NCI-H2196 (cell line): ENCODE results near the gene LAP3.

ENCODE experiments used
- DNase-seq: peaks from one replicate; lab custom pipeline; 2025; ENCODE audit not compliant: unreplicated experiment; lab: John Stamatoyannopoulos, UW

Gene LAP3

DNA sequence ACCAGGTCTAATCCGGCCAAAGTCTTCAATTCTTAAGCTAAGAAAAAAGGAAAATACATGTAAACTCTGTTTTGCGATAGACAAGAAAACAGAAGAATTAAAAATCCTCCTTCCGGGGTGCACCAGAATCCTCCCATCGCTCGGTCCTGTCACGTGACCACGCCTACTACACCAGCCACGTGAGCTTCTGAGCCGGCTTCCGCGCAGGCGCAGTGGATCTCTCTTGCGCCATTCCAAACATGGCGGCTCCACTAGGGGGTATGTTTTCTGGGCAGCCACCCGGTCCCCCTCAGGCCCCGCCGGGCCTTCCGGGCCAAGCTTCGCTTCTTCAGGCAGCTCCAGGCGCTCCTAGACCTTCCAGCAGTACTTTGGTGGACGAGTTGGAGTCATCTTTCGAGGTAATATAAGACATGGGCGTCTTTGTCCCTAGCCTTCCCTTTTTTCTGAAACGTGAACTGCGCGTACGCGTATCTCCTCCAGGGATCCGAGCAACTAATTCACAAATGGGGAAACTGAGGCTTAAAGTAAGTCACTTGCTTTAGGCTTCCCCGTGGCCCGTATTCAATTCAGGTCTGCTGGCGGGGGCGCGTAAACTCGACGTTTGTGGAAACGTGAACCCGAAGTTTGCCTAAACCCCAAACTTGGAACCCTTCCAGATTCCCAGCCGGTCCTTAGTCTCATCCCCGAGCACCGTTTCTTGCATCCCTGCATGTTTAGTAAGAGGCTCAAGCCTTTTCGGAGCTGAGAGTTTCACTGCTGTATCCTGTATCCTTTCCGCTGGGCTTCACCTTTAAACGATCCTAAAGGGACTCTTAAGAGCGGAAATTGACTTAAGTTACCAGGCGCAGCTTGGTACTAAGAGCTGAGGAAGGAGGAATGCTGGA lies 37.7 kb downstream of the LAP3 start, which contains the start of gene MED28:
Gene MED28 (plus strand): TSS at position 226 of the 884 bp plus-strand sequence. CDS start 14 bp downstream, at position 240.
- peak; percentile 95 for DNase-seq

DNA sequence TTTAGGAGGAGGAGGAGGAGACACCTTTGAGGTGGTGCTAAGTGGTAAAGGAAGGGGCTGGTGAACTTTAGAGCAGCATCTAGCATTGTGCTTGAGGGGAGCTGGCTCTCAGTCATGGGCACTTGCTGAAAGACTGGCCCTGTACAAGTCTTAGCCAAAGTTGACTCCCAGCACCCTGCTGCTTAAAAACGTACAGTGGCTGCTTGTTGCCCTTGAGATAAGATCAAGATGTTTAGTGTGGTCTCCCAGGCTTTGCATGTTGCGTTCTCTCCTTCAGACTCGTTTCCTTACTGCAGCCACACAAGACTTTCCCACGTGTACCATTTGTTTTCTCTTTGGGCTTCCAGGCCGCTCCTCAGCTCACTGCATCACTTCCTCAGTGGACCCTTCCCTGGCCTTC lies 39.3 kb downstream of the LAP3 start:
- DNase-seq = no peak

DNA sequence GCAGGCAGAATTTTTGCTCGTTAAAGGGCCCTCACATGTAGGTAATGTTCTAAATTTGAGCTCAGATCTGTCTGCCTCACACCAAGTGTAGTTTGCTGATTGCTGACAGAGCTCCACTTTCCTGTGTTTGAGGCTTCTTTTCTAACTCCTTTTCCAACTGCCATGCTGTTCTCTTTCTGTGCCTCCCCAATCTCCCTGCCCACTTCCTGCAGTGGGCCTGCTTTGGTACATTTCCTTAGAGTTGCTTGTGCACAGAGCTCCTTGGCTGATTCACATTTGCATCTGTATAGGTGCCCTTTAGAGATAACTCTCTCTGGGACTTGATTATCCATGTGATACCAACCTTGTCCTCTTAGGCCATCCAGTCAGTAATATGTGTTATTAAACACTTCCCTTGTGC lies 41.9 kb downstream of the LAP3 start:
- no peak for DNase-seq

DNA sequence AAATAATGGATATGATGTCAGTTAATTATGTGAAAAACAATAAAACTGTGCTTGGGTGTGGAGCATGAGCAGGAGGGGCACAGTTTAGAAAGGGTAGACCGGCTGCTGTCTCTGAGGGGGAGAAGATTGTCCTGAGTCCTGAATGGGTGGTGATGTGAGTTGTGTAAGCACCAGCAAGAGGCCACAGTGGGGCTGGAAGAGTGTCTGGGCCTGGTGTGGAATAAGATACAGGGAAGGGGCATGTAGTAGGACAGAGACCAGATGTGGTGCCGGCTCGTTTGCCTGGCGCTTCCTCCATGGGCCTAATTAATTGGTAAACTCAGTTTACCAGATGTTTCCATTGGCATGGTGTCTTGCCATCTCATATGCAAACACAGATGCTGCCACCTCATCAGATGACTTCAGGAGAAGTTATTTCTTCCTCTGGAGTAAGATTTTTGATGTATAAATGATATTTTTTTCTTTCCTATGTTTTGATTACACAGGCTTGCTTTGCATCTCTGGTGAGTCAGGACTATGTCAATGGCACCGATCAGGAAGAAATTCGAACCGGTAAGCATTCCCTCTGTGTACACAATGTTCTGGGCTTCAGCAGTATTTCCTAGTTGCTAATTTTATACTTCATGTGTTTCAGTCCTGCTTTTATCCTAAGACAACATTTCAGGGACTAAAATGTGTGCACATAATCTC lies 42.6 kb downstream of the LAP3 start:
- peak; percentile 1 for DNase-seq

DNA sequence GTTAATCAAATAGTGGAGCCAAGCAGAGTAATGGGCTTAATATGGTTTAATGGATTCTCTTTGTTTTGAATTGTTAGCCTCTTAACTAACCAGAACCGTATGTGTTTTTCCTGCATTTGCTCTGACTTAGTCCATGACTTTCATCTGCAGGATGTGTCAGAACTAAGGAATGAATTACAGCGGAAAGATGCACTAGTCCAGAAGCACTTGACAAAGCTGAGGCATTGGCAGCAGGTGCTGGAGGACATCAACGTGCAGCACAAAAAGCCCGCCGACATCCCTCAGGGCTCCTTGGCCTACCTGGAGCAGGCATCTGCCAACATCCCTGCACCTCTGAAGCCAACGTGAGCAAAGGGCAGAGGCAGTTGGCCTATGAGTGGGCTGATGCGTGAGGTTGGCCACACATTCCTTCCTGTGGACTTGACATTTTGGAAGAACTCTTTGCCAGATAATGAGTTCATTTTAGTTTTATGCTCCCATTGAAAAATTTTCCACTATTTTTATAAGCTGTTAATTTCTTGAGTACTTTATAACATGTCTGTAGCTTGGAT lies 46.5 kb downstream of the LAP3 start:
- no peak for DNase-seq

DNA sequence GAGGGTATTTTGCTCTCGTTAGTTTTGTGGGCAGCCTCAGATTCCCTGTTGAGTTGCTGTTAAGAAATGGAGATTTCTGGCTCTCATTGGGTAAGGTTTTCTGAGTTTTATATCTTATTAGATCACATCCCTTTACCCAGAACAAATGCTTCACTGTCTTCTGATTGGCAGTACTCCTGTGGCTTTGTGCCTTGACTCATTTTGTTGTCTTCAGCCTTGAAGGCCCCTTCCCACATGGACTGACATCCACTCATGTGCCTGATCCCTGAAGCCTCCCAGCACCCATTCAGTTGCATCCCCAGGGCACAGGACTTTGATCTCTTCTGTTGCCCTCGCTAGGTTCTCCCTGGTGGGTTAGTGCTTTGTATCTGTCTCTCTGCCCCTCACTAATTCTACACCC lies 47.8 kb downstream of the LAP3 start:
- DNase-seq = no peak

DNA sequence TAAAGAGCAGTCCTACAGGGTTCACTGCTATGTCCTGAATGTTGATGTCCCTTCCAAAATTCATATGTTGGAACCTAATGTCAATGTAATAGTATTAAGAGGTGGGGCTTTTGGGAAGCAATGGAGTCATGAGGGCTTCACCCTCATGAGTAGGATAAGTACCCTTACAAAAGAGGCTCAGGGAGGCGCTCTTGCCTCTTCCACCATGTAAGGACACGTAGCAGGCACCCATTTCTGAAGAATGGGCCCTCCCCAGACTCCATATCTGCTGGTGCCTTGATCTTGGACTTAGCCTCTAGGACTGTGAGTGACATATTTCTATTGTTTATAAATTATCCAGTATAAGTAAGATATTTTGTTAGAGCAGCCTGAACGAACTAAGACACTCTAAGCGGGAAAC lies 53.2 kb downstream of the LAP3 start:
- no peak for DNase-seq

DNA sequence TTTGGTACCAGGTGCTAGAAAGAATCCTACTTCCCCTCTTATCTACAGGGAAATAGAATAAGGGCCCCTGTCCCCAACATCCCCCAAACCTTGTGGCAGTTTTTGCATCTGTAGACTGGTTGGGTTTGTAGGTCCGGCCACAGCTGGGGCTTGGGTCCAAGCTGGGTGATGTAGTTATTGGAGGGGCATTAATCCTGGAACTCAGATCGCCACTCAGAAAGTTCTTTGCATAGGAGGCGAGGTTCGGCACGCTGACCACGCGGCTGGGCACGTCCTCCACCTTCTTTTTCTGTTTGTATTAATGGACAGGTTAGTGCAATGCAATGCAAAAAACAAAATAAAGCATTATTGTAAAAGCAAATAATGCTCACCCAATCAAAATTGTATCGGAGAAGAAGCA lies 56.6 kb downstream of the LAP3 start:
- DNase-seq = no peak

DNA sequence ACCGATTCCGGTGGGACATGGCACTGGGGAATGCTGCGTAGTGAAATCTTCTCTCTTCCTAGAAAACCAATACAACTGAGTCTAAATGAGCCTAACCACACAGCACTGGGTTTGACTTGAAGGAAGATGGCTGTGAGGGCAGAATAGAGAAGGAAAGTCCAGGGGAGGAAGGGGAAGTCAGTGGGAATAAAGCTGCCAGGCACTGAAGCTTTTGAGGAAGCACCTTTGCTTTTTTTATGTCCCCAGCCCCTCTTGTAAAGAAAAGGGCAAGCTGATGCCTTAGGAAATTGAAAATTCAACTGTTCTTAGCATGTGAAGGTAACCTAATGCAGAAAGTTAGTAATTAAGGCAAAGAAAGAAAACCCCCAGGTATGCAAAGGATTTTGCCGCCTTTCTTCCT lies 58.1 kb downstream of the LAP3 start:
- no peak for DNase-seq

DNA sequence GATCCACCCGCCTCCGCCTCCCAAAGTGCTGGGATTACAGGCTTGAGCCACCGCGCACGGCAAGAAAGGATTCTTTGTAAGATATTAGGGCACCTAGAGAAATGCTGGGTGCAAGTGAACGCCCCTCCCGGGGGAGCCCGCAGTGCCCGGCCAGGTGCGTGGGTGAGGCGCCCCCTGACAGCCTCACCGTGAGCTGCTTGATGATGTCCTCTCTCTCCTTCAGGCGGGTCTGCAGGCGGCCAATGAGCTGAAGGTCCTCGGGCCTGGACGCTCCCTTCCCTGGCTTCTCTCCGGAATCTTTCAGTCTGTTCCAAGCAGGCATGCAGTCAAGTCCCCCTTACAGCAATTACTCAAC lies 59.3 kb downstream of the LAP3 start:
- no peak for DNase-seq

DNA sequence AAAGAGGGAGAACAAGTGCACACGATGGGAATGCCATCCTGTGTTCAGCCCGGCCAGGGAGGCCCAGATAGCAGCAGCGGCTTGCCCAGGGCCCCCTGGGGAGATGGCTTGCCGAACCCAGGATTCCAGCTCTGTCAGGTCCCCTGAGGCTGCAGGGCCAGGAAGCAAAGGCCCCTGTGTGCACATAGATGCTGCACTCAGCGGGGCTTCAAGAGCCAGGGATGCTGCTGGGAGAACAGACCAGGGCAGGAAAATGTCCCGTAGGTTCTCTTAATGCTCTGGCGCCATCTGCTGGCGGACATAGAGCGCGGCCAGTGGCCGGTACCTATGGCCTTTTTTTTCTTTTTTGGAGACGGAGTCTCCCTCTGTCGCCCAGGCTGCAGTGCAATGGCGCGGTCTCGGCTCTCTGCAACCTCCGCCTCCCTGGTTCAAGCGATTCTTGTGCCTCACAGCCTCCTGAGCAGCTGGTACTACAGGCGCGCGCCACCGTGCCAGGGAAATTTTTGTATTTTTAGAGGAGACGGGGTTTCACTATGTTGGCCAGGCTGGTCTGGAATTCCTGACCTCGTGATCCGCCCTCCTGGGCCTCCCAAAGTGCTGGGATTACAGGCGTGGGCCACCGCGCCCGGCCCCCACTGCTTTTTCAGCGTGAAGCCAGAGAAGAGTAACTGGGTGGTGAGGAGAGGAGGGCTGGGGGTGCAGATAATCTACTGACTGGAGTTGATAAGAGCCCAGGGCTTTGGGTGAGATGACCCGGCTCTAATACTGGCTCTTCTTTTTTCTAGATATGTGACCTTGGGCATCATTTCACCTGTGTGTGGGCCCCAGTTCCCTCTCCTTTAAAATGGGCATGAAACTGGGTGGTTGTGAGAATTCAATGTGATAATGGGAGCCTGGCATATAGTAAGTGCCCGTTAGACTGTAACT lies 60.0 kb downstream of the LAP3 start:
- DNase-seq = peak; percentile 80

DNA sequence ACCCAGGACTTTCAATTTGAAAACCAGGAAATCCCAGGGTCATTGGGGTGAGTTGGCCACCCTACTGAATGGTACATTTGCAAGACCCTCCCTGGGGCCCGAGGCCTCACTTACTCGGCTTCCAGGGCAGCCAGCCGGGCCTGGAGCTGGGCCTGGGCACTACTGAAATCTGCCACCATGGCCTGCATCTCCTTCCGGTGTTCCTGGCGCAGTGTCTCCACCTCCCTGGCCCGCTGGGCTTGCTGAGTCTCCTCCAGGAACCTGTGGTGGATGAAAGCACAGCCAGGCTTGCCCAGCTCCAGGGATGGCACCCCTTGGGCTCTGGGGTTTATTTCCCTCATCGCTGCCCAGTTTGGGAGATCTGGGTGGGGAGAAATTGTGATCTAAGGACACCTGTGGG lies 62.1 kb downstream of the LAP3 start:
- DNase-seq = no peak

DNA sequence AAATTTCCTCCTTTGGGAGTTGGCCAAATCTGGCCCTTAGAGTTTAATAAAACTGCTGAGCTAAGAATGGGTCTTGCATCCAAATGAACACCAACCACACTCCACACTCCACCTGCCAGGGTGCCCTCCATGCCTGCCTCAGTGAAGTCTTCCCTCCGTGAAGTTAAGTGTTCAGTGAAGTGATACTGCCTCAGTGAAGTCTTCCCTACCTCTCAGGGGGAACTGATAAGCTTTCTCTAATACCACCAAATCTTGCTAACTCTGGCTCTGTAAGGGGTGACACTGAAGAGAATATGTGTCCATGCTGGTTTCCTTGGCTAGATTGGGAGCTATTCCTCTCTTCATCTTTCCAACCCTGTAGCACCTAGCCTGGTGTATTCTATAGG lies 65.4 kb downstream of the LAP3 start:
- no peak for DNase-seq

DNA sequence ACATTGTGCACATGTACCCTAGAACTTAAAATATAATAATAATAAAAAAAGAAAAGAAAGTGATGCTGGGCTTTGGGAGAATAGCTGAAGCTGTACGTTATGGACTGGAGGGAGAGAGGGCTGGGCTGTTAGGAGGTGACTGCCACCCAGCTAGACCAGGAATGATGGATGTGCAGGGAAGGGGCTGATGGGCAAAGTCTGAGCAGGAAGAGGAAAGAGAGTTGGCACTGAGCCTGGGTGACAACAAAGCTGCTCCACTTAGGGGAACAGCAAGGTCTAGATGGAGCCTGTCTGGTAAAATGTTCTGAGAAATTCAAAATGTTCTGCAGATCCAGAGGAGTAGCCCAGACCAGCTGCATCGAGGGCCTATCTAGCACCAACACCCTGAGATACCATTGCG lies 69.7 kb downstream of the LAP3 start:
- peak; percentile 3 for DNase-seq

DNA sequence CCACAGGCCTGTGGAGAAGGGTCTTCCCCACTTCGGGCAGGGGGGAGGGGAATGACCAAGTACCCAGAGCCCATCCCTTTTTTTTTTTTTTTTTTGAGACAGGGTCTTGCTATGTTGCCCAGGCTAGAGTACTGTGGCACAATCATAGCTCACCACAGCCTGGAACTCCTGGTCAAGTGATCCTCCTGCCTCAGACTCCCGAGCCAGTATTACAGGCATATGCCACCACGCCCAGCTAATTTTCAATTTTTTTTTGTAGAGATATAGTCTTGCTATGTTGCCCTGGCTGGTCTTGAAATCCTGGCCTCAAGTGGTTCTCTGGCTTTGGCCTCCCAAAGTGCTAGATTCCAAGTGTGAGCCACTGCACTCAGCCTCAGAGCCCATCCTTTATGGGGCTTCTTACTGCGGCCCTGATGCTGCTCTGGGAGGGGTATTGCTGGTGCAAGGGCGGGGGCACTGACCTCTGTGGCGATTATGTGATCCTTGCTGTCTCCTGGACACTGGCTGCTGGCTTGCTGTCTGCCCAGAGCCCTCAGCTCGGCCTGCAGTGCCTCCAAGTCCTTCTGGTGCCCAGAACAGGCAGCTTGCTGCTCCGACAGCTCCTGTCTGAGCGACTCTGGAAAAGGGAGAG lies 70.3 kb downstream of the LAP3 start:
- DNase-seq = no peak

DNA sequence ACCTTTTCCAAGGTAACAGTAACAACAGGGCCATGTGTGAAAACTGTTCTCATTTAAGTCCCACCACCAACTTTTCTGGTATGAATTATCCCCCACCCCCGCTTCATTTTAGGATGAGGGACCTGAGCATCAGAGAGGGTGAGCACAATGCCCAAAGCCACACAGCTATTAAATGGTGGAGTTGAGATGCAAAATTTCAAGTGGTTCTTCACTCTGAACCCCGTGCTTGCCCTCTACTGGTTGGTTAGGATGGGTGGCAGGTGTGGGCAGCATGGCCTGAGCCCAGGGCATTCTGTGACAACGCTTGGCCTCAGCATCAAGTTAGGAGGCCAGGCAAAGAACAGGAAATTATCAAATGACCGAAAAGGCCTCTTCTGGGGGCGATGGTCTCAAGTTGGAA lies 70.9 kb downstream of the LAP3 start:
- DNase-seq = no peak

DNA sequence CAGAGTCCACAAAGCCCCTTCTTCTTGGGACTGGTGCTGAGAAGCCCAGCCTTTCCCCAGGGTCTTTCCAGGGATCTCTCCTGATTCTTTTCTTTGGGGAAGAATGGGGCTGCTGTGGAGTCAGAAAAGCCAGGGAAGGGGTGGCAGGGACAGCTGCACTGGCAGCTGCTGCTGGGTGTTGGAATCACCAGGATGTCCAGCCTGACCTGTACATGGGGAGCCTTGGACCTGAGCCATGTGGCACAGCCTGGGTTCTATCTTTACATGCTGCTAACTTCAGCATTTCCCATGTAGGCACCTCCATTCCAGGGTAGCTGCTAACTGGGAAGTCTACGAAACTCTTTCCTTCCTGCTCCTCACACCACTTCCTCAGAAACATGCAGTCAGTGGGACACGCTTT lies 73.4 kb downstream of the LAP3 start:
- no peak for DNase-seq

DNA sequence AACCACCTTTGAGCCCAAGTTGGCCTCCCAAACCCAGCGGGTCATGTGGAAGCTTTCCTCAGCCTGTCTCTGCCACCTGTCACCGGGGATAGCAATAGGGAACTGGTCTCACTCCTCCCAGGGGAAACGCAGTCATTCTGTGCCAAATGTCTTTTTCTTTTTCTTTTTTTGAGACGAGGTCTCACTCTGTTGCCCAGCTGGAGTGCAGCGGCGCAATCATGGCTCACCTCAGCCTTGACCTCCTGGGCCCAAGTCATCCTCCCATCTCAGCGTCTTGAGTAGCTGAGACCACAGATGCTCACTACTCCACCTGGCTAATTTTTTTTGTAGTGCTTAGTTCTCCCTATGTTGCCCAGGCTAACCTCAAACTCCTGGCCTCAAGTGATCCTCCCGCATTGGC lies 77.7 kb downstream of the LAP3 start:
- no peak for DNase-seq

DNA sequence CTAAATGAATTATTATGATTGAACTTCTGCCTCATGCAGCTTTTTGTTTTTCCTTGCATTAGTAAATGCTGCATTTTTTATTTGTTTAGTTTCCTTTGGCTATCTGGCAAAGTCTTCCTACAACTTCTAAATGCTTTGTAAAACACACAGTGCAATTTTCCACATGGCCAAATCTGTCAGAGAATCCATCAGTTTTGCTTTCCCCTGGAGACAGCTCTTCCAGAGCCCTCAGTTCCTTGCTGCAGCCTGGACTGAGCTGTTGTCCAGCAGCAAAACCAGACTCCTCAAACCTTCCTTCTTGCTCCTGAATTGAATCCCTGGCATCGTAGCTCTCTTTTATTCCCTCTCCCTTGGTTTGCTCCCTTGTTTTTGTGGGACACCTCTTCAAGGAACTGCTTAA lies 80.1 kb downstream of the LAP3 start:
- no peak for DNase-seq
